Measurements from ENCODE around the gene HELT.
"Not testable (repeated sequence)": the region's sequence is repeated elsewhere in the genome, so short reads cannot be mapped to it uniquely, and the experiment has no call there.

HELT gene

DNA sequence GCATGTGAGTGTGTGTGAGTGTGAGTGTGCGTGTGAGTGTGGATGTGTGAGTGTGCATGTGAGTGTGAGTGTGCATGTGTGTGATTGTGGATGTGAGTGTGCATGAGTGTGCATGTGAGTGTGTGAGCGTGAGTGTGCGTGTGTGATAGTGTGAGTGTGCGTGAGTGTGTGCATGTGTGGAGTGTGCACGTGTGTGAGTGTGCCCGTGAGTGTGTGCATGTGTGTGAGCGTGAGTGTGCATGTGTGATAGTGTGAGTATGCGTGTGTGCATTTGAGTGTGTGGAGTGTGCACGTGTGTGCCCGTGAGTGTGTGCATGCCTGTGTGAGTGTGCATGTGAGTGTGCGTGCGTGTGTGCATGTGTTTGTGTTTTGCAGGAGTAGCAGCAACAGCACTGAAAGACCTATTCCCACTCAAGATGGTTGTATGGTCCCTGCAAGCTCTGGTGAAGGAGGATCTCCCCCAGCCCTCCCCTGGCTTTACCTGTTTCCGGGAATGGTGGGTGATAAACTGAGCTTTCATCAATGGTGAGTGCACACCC, 30.7 kb upstream of the HELT start:
- Histone ChIP-seq H3K9me3 (ENCODE audit: control insufficient read depth in 2 of 2, low read length in 2 of 2) (no peaks in the 10 kb centered on the region), H3K4me1 (ENCODE audit: control insufficient read depth, insufficient read depth, low read length) (peaks cover 2% of the 10 kb centered on the region), H3K27me3 (ENCODE audit: control insufficient read depth in 1 of 2, insufficient read depth in 2 of 2, low read length in 2 of 2) (peaks cover 0 to 6% of the 10 kb centered on the region in 2 donors), H3K4me3 (ENCODE audit: low read length in 2 of 2) (no peak overlapping the region), H3K27ac (ENCODE audit: low read length) (no peak overlapping the region), H3K36me3 (ENCODE audit: control insufficient read depth in 2 of 2, insufficient read depth in 2 of 2, low read length in 2 of 2) (no peaks in the 10 kb centered on the region), H3K9ac (ENCODE audit: low read length in 2 of 2) (no peak overlapping the region)

DNA sequence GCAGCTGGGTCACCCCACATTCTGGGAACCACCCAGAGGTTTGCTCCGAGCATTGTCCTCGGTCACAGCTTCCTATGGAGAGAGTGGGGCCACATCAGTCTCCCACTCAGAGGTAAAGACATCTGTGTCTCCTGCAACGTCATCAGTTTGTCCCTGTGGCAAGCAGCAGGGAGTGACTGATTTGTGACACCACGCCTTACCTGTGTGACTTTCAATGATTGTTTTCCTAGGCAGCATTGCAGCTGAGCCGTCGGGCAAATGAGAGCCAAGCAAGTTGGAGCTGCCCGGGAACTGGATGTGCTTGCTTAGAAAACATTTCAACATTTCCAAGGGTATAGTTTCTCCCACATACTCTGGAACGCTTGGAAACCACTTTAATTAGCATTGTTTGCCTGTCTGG, 29.7 kb upstream of the HELT start:
- Histone ChIP-seq H3K4me1 (ENCODE audit: control insufficient read depth, insufficient read depth, low read length) (peaks cover 1% of the 10 kb centered on the region), H3K27ac (ENCODE audit: low read length) (no peak overlapping the region), H3K4me3 (ENCODE audit: low read length in 2 of 2) (no peak overlapping the region)

DNA sequence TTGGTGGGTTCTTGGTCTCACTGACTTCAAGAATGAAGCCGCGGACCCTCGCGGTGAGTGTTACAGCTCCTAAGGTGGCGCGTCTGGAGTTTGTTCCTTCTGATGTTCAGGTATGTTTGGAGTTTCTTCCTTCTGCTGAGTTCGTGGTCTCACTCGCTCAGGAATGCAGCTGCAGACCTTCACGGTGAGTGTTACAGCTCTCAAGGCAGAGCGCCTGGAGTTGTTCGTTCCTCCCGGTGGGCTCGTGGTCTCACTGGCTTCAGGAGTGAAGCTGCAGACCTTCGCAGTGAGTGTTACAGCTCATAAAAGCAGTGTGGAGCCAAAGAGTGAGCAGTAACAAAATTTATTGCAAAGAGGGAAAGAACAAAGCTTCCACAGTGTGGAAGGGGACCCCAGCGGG, 29.0 kb upstream of the HELT start:
- H3K4me3 ChIP-seq (ENCODE audit: low read length in 2 of 2); H3K27me3 ChIP-seq (ENCODE audit: control insufficient read depth in 1 of 2, insufficient read depth in 2 of 2, low read length in 2 of 2); H3K27ac ChIP-seq (ENCODE audit: low read length); H3K9me3 ChIP-seq (ENCODE audit: control insufficient read depth in 2 of 2, low read length in 2 of 2); H3K4me1 ChIP-seq (ENCODE audit: control insufficient read depth, insufficient read depth, low read length); H3K36me3 ChIP-seq (ENCODE audit: control insufficient read depth in 2 of 2, insufficient read depth in 2 of 2, low read length in 2 of 2); H3K9ac ChIP-seq (ENCODE audit: low read length in 2 of 2): not testable (repeated sequence)

More for the DNA sequence above, 29.7 kb upstream of the HELT start:
- no peak overlapping the region for H3K9ac ChIP-seq (ENCODE audit: low read length in 2 of 2)
- H3K9me3 ChIP-seq (ENCODE audit: control insufficient read depth in 2 of 2, low read length in 2 of 2), result no peaks in the 10 kb centered on the region
- peaks cover 0 to 3% of the 10 kb centered on the region in 2 donors for H3K27me3 ChIP-seq (ENCODE audit: control insufficient read depth in 1 of 2, insufficient read depth in 2 of 2, low read length in 2 of 2)
- H3K36me3 ChIP-seq (ENCODE audit: control insufficient read depth in 2 of 2, insufficient read depth in 2 of 2, low read length in 2 of 2), result no peaks in the 10 kb centered on the region

DNA sequence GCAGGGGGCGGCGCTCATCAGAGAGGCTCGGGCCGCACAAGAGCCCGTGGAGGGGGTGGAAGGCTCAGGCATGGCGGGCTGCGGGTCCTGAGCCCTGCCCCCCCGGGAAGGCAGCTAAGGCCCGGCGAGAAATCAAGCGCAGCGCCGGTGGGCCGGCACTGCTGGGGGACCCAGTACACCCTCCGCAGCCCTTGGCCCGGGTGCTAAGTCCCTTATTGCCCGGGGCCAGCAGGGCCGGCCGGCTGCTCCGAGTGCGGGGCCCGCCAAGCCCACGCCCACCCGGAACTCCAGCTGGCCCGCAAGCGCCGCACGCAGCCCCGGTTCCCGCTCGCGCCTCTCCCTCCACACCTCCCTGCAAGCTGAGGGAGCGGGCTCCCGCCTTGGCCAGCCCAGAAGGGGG, 28.2 kb upstream of the HELT start:
- not testable (repeated sequence) for H3K27me3 ChIP-seq (ENCODE audit: control insufficient read depth in 1 of 2, insufficient read depth in 2 of 2, low read length in 2 of 2); H3K9ac ChIP-seq (ENCODE audit: low read length in 2 of 2); H3K9me3 ChIP-seq (ENCODE audit: control insufficient read depth in 2 of 2, low read length in 2 of 2); H3K4me3 ChIP-seq (ENCODE audit: low read length in 2 of 2); H3K27ac ChIP-seq (ENCODE audit: low read length); H3K36me3 ChIP-seq (ENCODE audit: control insufficient read depth in 2 of 2, insufficient read depth in 2 of 2, low read length in 2 of 2); H3K4me1 ChIP-seq (ENCODE audit: control insufficient read depth, insufficient read depth, low read length)

DNA sequence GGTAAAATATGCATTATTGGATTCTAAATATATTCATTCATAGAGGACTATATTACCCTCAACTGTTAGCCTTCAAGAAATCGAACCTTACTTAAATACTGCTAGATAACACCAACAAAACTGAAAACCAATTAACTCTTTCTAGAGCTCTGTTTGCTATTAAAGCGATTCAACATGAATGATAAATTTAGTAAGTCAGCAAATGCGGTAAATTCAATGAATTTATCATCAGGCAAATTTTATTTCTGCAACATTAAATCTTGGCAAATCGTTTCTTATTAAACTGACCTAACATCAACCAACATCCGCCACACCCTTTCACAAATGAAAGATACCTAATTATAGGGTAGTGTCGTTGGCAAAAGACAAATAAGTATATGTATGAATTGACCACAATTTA, 26.4 kb upstream of the HELT start:
- H3K4me3 ChIP-seq (ENCODE audit: low read length in 2 of 2), result no peak overlapping the region
- H3K9me3 ChIP-seq (ENCODE audit: control insufficient read depth in 2 of 2, low read length in 2 of 2), result no peaks in the 10 kb centered on the region
- H3K9ac ChIP-seq (ENCODE audit: low read length in 2 of 2), result no peak overlapping the region
- no peaks in the 10 kb centered on the region for H3K4me1 ChIP-seq (ENCODE audit: control insufficient read depth, insufficient read depth, low read length)
- H3K27ac ChIP-seq (ENCODE audit: low read length), result no peak overlapping the region
- H3K36me3 ChIP-seq (ENCODE audit: control insufficient read depth in 2 of 2, insufficient read depth in 2 of 2, low read length in 2 of 2), result no peaks in the 10 kb centered on the region
- peaks cover 0 to 3% of the 10 kb centered on the region in 2 donors for H3K27me3 ChIP-seq (ENCODE audit: control insufficient read depth in 1 of 2, insufficient read depth in 2 of 2, low read length in 2 of 2)

DNA sequence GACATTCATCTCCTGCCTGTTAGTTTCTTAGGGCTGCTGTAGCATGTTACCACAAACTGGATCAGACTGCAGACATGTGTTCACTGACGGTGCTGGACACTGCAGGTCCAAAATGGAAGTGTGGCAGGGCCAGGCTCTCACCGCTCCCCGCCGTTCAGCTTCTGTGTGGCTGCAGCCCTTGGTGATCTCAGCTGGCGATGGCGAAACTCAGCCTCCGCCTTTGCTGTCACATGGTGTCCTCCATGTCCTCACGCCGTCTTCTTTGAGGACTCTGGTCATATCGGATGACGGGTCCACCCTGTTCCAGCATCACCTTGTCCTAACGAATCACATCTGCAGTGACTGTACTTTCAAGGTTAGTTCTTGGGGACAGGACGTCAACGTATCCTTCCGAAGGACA, 25.9 kb upstream of the HELT start:
- Histone ChIP-seq H3K9me3 (ENCODE audit: control insufficient read depth in 2 of 2, low read length in 2 of 2) (no peaks in the 10 kb centered on the region), H3K4me3 (ENCODE audit: low read length in 2 of 2) (no peak overlapping the region), H3K9ac (ENCODE audit: low read length in 2 of 2) (no peak overlapping the region), H3K27me3 (ENCODE audit: control insufficient read depth in 1 of 2, insufficient read depth in 2 of 2, low read length in 2 of 2) (peaks cover 0 to 3% of the 10 kb centered on the region in 2 donors), H3K4me1 (ENCODE audit: control insufficient read depth, insufficient read depth, low read length) (no peaks in the 10 kb centered on the region), H3K36me3 (ENCODE audit: control insufficient read depth in 2 of 2, insufficient read depth in 2 of 2, low read length in 2 of 2) (no peaks in the 10 kb centered on the region), H3K27ac (ENCODE audit: low read length) (no peak overlapping the region)

DNA sequence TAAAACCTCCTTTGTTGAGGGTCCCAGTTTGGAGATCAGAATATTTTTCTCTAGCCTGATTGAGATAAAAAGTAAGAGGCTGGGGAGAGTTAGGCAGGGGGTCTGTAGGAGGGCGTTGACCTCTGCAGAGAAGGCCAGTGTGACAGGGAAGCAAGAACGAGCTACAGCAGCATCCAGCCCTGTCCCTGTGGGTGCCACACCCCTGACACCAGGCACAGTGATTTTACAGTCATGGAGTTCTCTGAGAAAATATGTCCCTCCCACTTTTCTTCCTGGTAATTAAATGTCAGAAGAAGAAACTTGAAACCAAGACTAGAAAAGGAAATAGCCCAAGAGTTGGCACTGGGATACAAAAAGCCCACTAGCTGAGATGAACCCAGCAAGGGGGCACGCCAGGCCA, 25.0 kb upstream of the HELT start:
- no peak overlapping the region for H3K27ac ChIP-seq (ENCODE audit: low read length)
- H3K4me1 ChIP-seq (ENCODE audit: control insufficient read depth, insufficient read depth, low read length), result no peaks in the 10 kb centered on the region
- no peaks in the 10 kb centered on the region for H3K9me3 ChIP-seq (ENCODE audit: control insufficient read depth in 2 of 2, low read length in 2 of 2)
- H3K36me3 ChIP-seq (ENCODE audit: control insufficient read depth in 2 of 2, insufficient read depth in 2 of 2, low read length in 2 of 2), result no peaks in the 10 kb centered on the region
- H3K4me3 ChIP-seq (ENCODE audit: low read length in 2 of 2), result no peak overlapping the region
- H3K9ac ChIP-seq (ENCODE audit: low read length in 2 of 2), result no peak overlapping the region
- peaks cover 0 to 3% of the 10 kb centered on the region in 2 donors for H3K27me3 ChIP-seq (ENCODE audit: control insufficient read depth in 1 of 2, insufficient read depth in 2 of 2, low read length in 2 of 2)

DNA sequence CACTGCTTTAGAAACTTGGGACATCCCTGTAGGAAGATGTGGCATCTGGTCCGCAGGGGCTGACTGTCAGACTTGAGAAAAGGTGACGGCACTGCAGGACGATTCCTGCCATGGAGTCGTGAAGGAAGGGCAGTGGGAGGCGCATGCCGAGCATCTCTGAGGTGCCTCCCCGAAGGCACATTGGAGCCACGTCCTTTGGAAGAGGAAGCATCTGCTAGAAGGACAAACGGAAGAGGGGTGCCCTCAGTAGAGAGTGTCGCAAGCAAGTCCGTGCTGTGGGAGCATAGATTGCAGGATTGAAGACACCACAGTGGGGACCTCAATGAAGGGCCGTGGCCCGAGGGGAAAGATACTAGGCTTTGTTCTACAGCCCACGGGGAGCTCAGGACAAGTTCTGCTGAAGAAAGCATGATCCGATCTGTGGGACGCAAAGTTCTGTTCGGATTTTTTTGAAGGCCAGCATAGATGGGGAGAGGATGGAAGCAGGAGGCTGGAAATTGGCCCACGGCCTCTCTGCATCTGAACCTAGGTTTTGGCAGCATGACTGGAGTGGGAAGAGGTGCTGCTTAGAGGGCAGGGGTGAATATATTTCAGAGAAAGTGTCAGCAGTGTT, 24.2 kb upstream of the HELT start:
- Histone ChIP-seq H3K9ac (ENCODE audit: low read length in 2 of 2) (no peak overlapping the region), H3K27me3 (ENCODE audit: control insufficient read depth in 1 of 2, insufficient read depth in 2 of 2, low read length in 2 of 2) (peaks cover 0 to 3% of the 10 kb centered on the region in 2 donors), H3K9me3 (ENCODE audit: control insufficient read depth in 2 of 2, low read length in 2 of 2) (no peaks in the 10 kb centered on the region), H3K36me3 (ENCODE audit: control insufficient read depth in 2 of 2, insufficient read depth in 2 of 2, low read length in 2 of 2) (no peaks in the 10 kb centered on the region), H3K27ac (ENCODE audit: low read length) (no peak overlapping the region), H3K4me3 (ENCODE audit: low read length in 2 of 2) (no peak overlapping the region), H3K4me1 (ENCODE audit: control insufficient read depth, insufficient read depth, low read length) (no peaks in the 10 kb centered on the region)

DNA sequence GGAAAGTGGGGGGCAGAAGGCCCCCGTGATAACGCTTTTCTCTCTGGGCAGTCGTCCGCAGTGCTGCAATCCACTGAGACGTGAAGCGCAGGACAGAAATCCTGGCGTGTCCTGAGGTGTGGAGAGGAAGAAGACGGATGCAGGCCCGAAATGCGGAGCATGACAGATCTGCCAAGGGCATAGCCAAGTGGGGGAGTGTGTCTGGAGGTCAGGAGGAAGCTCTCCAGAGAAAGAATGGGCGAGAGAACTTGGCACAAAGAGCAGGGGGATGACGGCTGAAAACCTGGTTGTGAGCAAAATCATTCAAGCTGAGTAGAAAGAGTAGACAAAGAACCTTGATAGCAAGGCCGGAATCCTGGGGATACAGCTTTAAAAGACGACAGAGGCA, 23.7 kb upstream of the HELT start:
- Histone ChIP-seq H3K4me3 (ENCODE audit: low read length in 2 of 2) (no peak overlapping the region), H3K27me3 (ENCODE audit: control insufficient read depth in 1 of 2, insufficient read depth in 2 of 2, low read length in 2 of 2) (peaks cover 0 to 3% of the 10 kb centered on the region in 2 donors), H3K27ac (ENCODE audit: low read length) (no peak overlapping the region), H3K36me3 (ENCODE audit: control insufficient read depth in 2 of 2, insufficient read depth in 2 of 2, low read length in 2 of 2) (no peaks in the 10 kb centered on the region), H3K9me3 (ENCODE audit: control insufficient read depth in 2 of 2, low read length in 2 of 2) (no peaks in the 10 kb centered on the region), H3K4me1 (ENCODE audit: control insufficient read depth, insufficient read depth, low read length) (no peaks in the 10 kb centered on the region), H3K9ac (ENCODE audit: low read length in 2 of 2) (no peak overlapping the region)

DNA sequence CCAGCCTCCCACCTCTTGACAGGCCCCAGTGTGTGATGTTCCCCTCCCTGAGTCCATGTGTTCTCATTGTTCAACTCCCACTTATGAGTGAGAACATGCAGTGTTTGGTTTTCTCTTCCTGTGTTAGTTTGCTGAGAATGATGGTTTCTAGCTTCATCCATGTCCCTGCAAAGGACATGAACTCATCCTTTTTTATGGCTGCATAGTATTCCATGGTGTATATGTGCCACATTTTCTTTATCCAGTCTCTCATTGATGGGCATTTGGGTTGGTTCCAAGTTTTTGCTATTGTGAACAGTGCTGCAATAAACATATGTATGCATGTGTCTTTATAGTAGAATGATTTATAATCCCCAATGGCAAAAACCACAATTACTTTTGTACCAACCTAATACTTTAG, 20.6 kb upstream of the HELT start:
- not testable (repeated sequence) for H3K4me1 ChIP-seq (ENCODE audit: control insufficient read depth, insufficient read depth, low read length); H3K9ac ChIP-seq (ENCODE audit: low read length in 2 of 2); H3K27me3 ChIP-seq (ENCODE audit: control insufficient read depth in 1 of 2, insufficient read depth in 2 of 2, low read length in 2 of 2); H3K9me3 ChIP-seq (ENCODE audit: control insufficient read depth in 2 of 2, low read length in 2 of 2); H3K4me3 ChIP-seq (ENCODE audit: low read length in 2 of 2); H3K36me3 ChIP-seq (ENCODE audit: control insufficient read depth in 2 of 2, insufficient read depth in 2 of 2, low read length in 2 of 2); H3K27ac ChIP-seq (ENCODE audit: low read length)

DNA sequence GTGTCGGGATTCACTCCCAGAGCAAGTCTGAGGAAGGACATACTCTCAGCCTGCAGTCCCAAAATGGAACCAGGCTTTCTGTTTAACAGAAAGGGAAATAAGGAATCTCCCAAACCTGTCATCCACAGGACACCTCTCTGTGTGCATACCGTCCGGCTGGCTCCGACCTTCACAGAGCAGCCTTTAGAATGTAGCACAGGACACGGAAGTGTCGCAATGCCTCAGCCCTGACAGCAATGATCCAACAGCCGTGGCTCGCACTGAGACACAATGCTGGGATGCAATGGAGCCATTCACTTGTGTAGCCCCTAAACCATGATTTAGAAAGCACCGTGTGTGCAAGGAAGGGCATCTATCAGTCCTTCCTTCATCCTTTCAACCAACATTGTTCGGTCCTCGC, 15.5 kb upstream of the HELT start:
- Histone ChIP-seq H3K27ac (ENCODE audit: low read length) (no peak overlapping the region), H3K4me3 (ENCODE audit: low read length in 2 of 2) (no peak overlapping the region), H3K36me3 (ENCODE audit: control insufficient read depth in 2 of 2, insufficient read depth in 2 of 2, low read length in 2 of 2) (no peaks in the 10 kb centered on the region), H3K9ac (ENCODE audit: low read length in 2 of 2) (no peak overlapping the region), H3K9me3 (ENCODE audit: control insufficient read depth in 2 of 2, low read length in 2 of 2) (no peaks in the 10 kb centered on the region), H3K4me1 (ENCODE audit: control insufficient read depth, insufficient read depth, low read length) (peaks cover 12% of the 10 kb centered on the region), H3K27me3 (ENCODE audit: control insufficient read depth in 1 of 2, insufficient read depth in 2 of 2, low read length in 2 of 2) (no peaks in the 10 kb centered on the region)
